K562 (cell line): ENCODE data around the gene NOD1. TPM values are rescaled to one million over a fixed set of nuclear protein-coding genes. Genes with fewer than 3 reads are reported as not detected.

ENCODE experiments used
- CHD4 ChIP-seq: fragments of 200-600 bp; sonication (generic); IDR thresholded peaks from 3 replicates; pipeline ENCODE4 v1.6.1; 2012; ENCODE audit warnings: low read depth, mild to moderate bottlenecking, mixed read lengths, low read length, inconsistent platforms; ENCODE audit not compliant: insufficient read depth, insufficient replicate concordance, poor library complexity, severe bottlenecking
- polyA plus RNA-seq, 8 experiments: library from polyadenylated mRNA; depleted of rRNA in 4 of 8; stranded (reverse) in 5 of 8; unstranded in 3 of 8; fragments of >200 nt; fragmentation: Nextera tagmentation in 2 of 8; fragmentation: Illumina TruSeq in 1 of 8; extraction: Ambion mirVana in 2 of 8; extraction: Trizol in 1 of 8; gene quantifications; 2 replicates each; pipeline versions ENCODE4 v1.2.1 to v1.2.3, GENCODE V29; 2011 to 2014; ENCODE audit warnings: inconsistent platforms in 1 of 8, missing spikeins in 1 of 8
- total RNA-seq, 7 experiments: library from RNA; depleted of rRNA in 6 of 7; stranded (reverse); fragments of >200 nt in 6 of 7; fragmentation: Illumina TruSeq in 2 of 7; extraction: Trizol in 2 of 7; gene quantifications; 2 replicates each; pipeline versions ENCODE4 v1.2.1 to v1.2.3, GENCODE V29; 2011 to 2021; ENCODE audit warnings: low replicate concordance in 1 of 7
- TF ChIP-seq, protein P1 (sequence below): fragments of 450-650 bp; IDR thresholded peaks from 2 replicates; pipeline ENCODE4 v1.6.1; 2016; ENCODE audit warnings: mild to moderate bottlenecking, moderate library complexity

The NOD1 gene
- total and polyA plus RNA-seq, 9 of the 15 experiments (the other 6 are each of a cell fraction or from before 2014, with no cell fraction given) = 0.34 to 7.1 (median 4.7) TPM

DNA sequence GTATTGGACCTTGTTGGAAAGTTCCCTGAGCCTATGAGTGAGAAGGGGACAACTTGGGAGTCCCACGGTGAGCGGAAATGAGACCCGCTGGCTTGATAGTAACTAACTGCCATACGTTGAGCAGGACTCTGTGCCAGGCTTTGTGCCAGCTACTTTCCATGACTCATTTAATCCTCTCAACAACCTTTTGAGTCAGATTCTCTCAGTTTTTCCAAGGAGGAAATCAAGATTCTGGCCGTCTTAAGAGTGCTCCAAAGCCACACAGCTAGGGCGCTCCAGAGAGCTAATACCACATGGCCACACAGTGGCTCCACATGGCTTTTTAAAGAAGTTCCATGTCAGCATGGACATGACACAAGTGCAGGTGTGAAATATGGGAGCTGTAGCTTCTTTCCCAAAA, 55.7 kb downstream of the NOD1 start (continued):
- TF ChIP-seq, protein P1, sequence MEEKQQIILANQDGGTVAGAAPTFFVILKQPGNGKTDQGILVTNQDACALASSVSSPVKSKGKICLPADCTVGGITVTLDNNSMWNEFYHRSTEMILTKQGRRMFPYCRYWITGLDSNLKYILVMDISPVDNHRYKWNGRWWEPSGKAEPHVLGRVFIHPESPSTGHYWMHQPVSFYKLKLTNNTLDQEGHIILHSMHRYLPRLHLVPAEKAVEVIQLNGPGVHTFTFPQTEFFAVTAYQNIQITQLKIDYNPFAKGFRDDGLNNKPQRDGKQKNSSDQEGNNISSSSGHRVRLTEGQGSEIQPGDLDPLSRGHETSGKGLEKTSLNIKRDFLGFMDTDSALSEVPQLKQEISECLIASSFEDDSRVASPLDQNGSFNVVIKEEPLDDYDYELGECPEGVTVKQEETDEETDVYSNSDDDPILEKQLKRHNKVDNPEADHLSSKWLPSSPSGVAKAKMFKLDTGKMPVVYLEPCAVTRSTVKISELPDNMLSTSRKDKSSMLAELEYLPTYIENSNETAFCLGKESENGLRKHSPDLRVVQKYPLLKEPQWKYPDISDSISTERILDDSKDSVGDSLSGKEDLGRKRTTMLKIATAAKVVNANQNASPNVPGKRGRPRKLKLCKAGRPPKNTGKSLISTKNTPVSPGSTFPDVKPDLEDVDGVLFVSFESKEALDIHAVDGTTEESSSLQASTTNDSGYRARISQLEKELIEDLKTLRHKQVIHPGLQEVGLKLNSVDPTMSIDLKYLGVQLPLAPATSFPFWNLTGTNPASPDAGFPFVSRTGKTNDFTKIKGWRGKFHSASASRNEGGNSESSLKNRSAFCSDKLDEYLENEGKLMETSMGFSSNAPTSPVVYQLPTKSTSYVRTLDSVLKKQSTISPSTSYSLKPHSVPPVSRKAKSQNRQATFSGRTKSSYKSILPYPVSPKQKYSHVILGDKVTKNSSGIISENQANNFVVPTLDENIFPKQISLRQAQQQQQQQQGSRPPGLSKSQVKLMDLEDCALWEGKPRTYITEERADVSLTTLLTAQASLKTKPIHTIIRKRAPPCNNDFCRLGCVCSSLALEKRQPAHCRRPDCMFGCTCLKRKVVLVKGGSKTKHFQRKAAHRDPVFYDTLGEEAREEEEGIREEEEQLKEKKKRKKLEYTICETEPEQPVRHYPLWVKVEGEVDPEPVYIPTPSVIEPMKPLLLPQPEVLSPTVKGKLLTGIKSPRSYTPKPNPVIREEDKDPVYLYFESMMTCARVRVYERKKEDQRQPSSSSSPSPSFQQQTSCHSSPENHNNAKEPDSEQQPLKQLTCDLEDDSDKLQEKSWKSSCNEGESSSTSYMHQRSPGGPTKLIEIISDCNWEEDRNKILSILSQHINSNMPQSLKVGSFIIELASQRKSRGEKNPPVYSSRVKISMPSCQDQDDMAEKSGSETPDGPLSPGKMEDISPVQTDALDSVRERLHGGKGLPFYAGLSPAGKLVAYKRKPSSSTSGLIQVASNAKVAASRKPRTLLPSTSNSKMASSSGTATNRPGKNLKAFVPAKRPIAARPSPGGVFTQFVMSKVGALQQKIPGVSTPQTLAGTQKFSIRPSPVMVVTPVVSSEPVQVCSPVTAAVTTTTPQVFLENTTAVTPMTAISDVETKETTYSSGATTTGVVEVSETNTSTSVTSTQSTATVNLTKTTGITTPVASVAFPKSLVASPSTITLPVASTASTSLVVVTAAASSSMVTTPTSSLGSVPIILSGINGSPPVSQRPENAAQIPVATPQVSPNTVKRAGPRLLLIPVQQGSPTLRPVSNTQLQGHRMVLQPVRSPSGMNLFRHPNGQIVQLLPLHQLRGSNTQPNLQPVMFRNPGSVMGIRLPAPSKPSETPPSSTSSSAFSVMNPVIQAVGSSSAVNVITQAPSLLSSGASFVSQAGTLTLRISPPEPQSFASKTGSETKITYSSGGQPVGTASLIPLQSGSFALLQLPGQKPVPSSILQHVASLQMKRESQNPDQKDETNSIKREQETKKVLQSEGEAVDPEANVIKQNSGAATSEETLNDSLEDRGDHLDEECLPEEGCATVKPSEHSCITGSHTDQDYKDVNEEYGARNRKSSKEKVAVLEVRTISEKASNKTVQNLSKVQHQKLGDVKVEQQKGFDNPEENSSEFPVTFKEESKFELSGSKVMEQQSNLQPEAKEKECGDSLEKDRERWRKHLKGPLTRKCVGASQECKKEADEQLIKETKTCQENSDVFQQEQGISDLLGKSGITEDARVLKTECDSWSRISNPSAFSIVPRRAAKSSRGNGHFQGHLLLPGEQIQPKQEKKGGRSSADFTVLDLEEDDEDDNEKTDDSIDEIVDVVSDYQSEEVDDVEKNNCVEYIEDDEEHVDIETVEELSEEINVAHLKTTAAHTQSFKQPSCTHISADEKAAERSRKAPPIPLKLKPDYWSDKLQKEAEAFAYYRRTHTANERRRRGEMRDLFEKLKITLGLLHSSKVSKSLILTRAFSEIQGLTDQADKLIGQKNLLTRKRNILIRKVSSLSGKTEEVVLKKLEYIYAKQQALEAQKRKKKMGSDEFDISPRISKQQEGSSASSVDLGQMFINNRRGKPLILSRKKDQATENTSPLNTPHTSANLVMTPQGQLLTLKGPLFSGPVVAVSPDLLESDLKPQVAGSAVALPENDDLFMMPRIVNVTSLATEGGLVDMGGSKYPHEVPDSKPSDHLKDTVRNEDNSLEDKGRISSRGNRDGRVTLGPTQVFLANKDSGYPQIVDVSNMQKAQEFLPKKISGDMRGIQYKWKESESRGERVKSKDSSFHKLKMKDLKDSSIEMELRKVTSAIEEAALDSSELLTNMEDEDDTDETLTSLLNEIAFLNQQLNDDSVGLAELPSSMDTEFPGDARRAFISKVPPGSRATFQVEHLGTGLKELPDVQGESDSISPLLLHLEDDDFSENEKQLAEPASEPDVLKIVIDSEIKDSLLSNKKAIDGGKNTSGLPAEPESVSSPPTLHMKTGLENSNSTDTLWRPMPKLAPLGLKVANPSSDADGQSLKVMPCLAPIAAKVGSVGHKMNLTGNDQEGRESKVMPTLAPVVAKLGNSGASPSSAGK = peak; percentile 40; the same call in 1 of the 2 replicates
- TF ChIP-seq CHD4 = no peak
- TF ChIP-seq, all 486 proteins: peak for 3
